HepG2 (cell line): ENCODE measurements around the gene PRKRIP1. TPM values are rescaled to one million over a fixed set of nuclear protein-coding genes. Genes with fewer than 3 reads are reported as not detected.
A peak's percentile ranks its signal among the peaks of the same experiment; 100 is the strongest.

Experiments
- DMTF1 ChIP-seq: sonication (generic); formaldehyde crosslinking; IDR thresholded peaks from 2 replicates; pipeline ENCODE4 v1.4.0; 2020; ENCODE audit warnings: mild to moderate bottlenecking, missing genetic modification reagents
- FOXA3 ChIP-seq: IDR thresholded peaks from 2 replicates; pipeline ENCODE4 v1.6.1; 2016; ENCODE audit warnings: missing genetic modification reagents, missing compliant biosample characterization
- GABPB1 ChIP-seq: IDR thresholded peaks from 2 replicates; pipeline ENCODE4 v1.6.1; 2016; ENCODE audit warnings: mild to moderate bottlenecking, missing genetic modification reagents, moderate library complexity, missing compliant biosample characterization
- KDM1A ChIP-seq: IDR thresholded peaks from 2 replicates; pipeline ENCODE4 v1.6.1; 2016; ENCODE audit warnings: missing compliant biosample characterization
- KLF6 ChIP-seq: IDR thresholded peaks from 2 replicates; pipeline ENCODE4 v1.8.0; 2016; ENCODE audit warnings: missing biosample characterization, missing genetic modification reagents
- NFKB2 ChIP-seq: sonication (generic); formaldehyde crosslinking; IDR thresholded peaks from 2 replicates; pipeline ENCODE4 v1.4.0; 2020; ENCODE audit warnings: missing genetic modification reagents, borderline replicate concordance
- NFRKB ChIP-seq: fragments of 450-650 bp; IDR thresholded peaks from 2 replicates; pipeline ENCODE4 v1.6.1; 2017
- PBX2 ChIP-seq: IDR thresholded peaks from 2 replicates; pipeline ENCODE4 v1.6.1; 2016; ENCODE audit warnings: control low read depth
- POLR2G ChIP-seq: fragments of 200-400 bp; formaldehyde crosslinking; IDR thresholded peaks from 2 replicates; pipeline ENCODE4 v1.6.1; 2018; ENCODE audit warnings: mild to moderate bottlenecking, low read depth, low read length, moderate library complexity
- TCF12 ChIP-seq, 2 experiments: fragments of 450-650 bp in 1 of 2; sonication (generic) in 1 of 2; formaldehyde crosslinking in 1 of 2; IDR thresholded peaks; 2 replicates each; pipeline versions ENCODE4 v1.6.1 to v1.8.0; 2017 to 2022; ENCODE audit warnings: antibody characterized with exemption in 1 of 2, mild to moderate bottlenecking in 1 of 2, missing genetic modification reagents in 1 of 2, moderate library complexity in 1 of 2
- TEF ChIP-seq: sonication (generic); formaldehyde crosslinking; IDR thresholded peaks from 2 replicates; pipeline ENCODE4 v1.5.0; 2020; ENCODE audit warnings: missing genetic modification reagents
- ZBTB25 ChIP-seq: IDR thresholded peaks from 2 replicates; pipeline ENCODE4 v1.6.1; 2018; ENCODE audit warnings: missing genetic modification reagents
- ZBTB46 ChIP-seq: sonication (generic); formaldehyde crosslinking; IDR thresholded peaks from 2 replicates; pipeline ENCODE4 v1.4.0; 2020; ENCODE audit warnings: mild to moderate bottlenecking, missing genetic modification reagents, borderline replicate concordance
- ZMYM4 ChIP-seq: sonication (generic); formaldehyde crosslinking; IDR thresholded peaks from 2 replicates; pipeline ENCODE4 v1.8.1; 2023; ENCODE audit warnings: mild to moderate bottlenecking, missing genetic modification reagents
- ZNF501 ChIP-seq: sonication (generic); formaldehyde crosslinking; IDR thresholded peaks from 2 replicates; pipeline ENCODE4 v1.5.1; 2020; ENCODE audit warnings: mild to moderate bottlenecking, moderate library complexity, missing genetic modification reagents
- ZNF512 ChIP-seq: sonication (generic); formaldehyde crosslinking; IDR thresholded peaks from 2 replicates; pipeline ENCODE4 v1.4.0; 2020; ENCODE audit warnings: mild to moderate bottlenecking, missing genetic modification reagents
- ZNF576 ChIP-seq: sonication (generic); formaldehyde crosslinking; IDR thresholded peaks from 2 replicates; pipeline ENCODE4 v1.4.0; 2020; ENCODE audit warnings: mild to moderate bottlenecking, missing genetic modification reagents
- ZNF782 ChIP-seq: sonication (generic); formaldehyde crosslinking; IDR thresholded peaks from 2 replicates; pipeline ENCODE4 v1.4.0; 2020; ENCODE audit warnings: missing genetic modification reagents, mild to moderate bottlenecking, borderline replicate concordance
- ZNF891 ChIP-seq: sonication (generic); formaldehyde crosslinking; IDR thresholded peaks from 2 replicates; pipeline ENCODE4 v1.5.0; 2020; ENCODE audit warnings: mild to moderate bottlenecking, missing genetic modification reagents
- polyA plus RNA-seq, 8 experiments: library from polyadenylated mRNA; depleted of rRNA in 3 of 8; stranded (reverse) in 7 of 8; unstranded in 1 of 8; fragments of >200 nt; fragmentation: Illumina TruSeq in 4 of 8; extraction: Trizol in 4 of 8; gene quantifications; 2 replicates each; pipeline versions ENCODE4 v1.2.1 to v1.2.3, GENCODE V29; 2011 to 2016; ENCODE audit warnings: low read depth in 4 of 8, missing spikeins in 1 of 8, mixed read lengths in 1 of 8; ENCODE audit not compliant: insufficient read depth in 1 of 8
- total RNA-seq, 5 experiments: library from RNA; depleted of rRNA; stranded (reverse); fragments of >200 nt; fragmentation: Illumina TruSeq; extraction: Trizol; gene quantifications; 2 replicates each; pipeline ENCODE4 v1.2.3, GENCODE V29; 2016; ENCODE audit warnings: low read depth in 1 of 5

PRKRIP1 gene
- total and polyA plus RNA-seq, 2 of the 13 experiments (the other 11 are each of a cell fraction or from before 2014, with no cell fraction given), result 13.2 to 16.8 TPM

GRCh38 chr7:102395873-102396709 is at the start of gene PRKRIP1 (continued):
- TF ChIP-seq ZBTB25, result peak; percentile 29; the same call in 1 of the 2 replicates
- TF ChIP-seq ZMYM4 (CRISPR knock-in tag), result no peak; the same call in 1 of the 2 replicates
- 0 out of 2 replicates have a peak, but pooled peaks have one; percentile 64 for TF ChIP-seq ZNF576 (CRISPR knock-in tag)
- TF ChIP-seq ZNF501 (CRISPR knock-in tag), result peak; percentile 60
- no peak; the same call in 1 of the 2 replicates for TF ChIP-seq ZNF891
- TF ChIP-seq ZBTB46 (CRISPR knock-in tag), result peak; percentile 82; the same call in 1 of the 2 replicates
- 0 out of 2 replicates have a peak, but pooled peaks have one; percentile 52 for TF ChIP-seq DMTF1 (CRISPR knock-in tag)
- no peak for TF ChIP-seq NFRKB
- 0 out of 2 replicates have a peak, but pooled peaks have one; percentile 18 for TF ChIP-seq FOXA3 (CRISPR knock-in tag)
- TF ChIP-seq GABPB1 (CRISPR knock-in tag), result peak; percentile 79
- peak; percentile 89 for TF ChIP-seq POLR2G
- TF ChIP-seq ZNF512 (CRISPR knock-in tag), result no peak
- peak; percentile 54; the same call in 1 of the 2 replicates for TF ChIP-seq NFKB2 (CRISPR knock-in tag)
- TF ChIP-seq TEF (CRISPR knock-in tag), result no peak
- no peak for TF ChIP-seq KLF6 (CRISPR knock-in tag)
- no peak for TF ChIP-seq KDM1A (CRISPR knock-in tag)
- 0 out of 2 replicates have a peak, but pooled peaks have one; percentile 75 for TF ChIP-seq ZNF782 (CRISPR knock-in tag)
- TF ChIP-seq PBX2, result no peak
- no peak for TF ChIP-seq TCF12 (IDR thresholded peaks at IDR 0.05)
- 0 out of 2 replicates have a peak, but pooled peaks have one; percentile 45 for TF ChIP-seq TCF12 (CRISPR knock-in tag; IDR thresholded peaks at IDR 0.05)
